ENCODE data around the gene OST4.

The OST4 gene

GRCh38 chr2:27021253-27022049 lies 50.0 kb downstream of the OST4 start:
- POLR2A ChIA-PET: no interaction called here
- TF ChIP-seq, protein P1, sequence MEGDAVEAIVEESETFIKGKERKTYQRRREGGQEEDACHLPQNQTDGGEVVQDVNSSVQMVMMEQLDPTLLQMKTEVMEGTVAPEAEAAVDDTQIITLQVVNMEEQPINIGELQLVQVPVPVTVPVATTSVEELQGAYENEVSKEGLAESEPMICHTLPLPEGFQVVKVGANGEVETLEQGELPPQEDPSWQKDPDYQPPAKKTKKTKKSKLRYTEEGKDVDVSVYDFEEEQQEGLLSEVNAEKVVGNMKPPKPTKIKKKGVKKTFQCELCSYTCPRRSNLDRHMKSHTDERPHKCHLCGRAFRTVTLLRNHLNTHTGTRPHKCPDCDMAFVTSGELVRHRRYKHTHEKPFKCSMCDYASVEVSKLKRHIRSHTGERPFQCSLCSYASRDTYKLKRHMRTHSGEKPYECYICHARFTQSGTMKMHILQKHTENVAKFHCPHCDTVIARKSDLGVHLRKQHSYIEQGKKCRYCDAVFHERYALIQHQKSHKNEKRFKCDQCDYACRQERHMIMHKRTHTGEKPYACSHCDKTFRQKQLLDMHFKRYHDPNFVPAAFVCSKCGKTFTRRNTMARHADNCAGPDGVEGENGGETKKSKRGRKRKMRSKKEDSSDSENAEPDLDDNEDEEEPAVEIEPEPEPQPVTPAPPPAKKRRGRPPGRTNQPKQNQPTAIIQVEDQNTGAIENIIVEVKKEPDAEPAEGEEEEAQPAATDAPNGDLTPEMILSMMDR (IDR thresholded peaks at IDR 0.05; ENCODE audit: insufficient read depth, low read length, missing control alignments): no peak
- no peak overlapping the region for H3K4me3 ChIP-seq (ENCODE audit: low read depth, low read length)
- no peak for DNase-seq (ENCODE audit: low read depth, low spot score)
- CTCF ChIA-PET: interaction anchor here (0.9 to 6.4 kb wide), 4 partner anchors 10 to 175 kb away, joined by 3 to 46 read pairs (median 4); no protein-coding TSS in a partner anchor
